Skin of body (tissue), 2 donors: Measurements from ENCODE around the gene CREM. TPM values are rescaled to one million over a fixed set of nuclear protein-coding genes. Genes with fewer than 3 reads are reported as not detected.
"Not testable (repeated sequence)": the region's sequence is repeated elsewhere in the genome, so short reads cannot be mapped to it uniquely, and the experiment has no call there.

Experiments used
- DNase-seq: peaks from one replicate; lab custom pipeline; 2025; lab: John Stamatoyannopoulos, UW
- total RNA-seq: library from RNA; depleted of rRNA; stranded (reverse); fragments of >200 nt; gene quantifications from one replicate; pipeline ENCODE4 v1.2.3, GENCODE V29; 2014

Gene CREM
- total RNA-seq, 1 donor from 2014 or later: 35.0 TPM

DNA sequence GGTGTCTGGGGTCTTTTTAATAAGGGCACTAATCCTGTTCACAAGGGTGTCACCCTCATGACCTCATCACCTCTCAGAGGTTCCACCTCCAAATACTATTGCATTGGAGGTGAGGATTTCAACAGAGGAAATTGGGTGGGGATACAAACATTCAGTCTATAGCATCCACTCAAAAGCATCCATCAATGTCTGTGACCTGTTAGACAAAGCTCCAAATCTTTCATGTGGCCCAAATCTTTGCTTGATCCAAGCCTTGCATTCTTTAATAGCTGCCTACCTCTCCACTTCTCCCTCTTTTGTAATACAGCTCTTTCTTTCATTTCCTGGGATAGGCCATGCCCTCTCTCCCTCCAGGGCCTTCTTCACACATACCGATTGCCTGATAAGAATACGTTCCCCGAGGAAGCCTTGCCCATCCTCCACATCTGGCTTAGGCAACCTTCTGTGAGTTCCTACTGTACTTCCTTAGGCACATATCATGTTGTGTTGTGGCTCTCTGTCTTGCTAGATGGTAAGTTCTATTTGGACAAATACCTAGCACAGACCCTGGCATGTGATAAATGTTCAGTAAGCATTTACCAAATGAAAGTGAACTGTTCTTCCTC lies 66.1 kb downstream of the CREM start:
- DNase-seq: no peak

DNA sequence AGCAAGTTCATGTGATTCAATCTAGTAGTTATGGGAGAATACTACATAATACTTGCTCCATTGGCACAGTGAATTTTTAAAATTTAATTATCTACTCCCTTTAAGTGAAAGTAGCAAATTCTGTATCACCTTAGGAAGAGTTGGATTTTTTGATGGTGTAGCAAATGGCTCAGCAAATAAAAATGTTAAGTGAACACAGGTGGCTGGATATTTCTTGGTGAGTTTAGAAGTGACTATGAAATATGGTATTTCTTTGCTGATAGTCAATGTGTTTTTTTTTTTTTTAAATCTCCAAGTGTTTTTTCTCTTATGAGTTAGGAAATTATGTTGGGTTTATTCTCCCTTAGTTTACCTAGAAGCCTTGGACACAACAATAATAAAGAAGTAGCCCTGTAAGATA lies 67.8 kb downstream of the CREM start:
- no peak for DNase-seq

DNA sequence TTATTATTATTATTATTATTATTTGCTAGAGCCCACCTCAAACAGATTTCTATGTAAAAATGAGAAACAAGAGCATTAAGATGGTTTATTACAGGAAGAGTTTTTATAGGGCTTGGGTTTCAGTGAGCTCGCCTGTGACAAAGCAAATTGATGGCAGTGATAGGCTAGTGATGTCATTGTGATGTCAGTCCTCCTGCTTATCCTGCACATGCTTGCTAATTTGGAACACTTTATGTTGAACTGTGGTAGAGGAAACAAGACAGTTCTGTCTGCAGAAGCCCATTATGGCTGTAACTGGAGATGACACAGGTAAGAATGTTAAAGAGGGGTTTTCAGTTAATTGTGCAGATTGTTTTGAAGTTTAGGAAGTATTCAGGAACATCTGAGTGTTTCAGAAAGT lies 68.3 kb downstream of the CREM start:
- DNase-seq: peak; percentile 67

DNA sequence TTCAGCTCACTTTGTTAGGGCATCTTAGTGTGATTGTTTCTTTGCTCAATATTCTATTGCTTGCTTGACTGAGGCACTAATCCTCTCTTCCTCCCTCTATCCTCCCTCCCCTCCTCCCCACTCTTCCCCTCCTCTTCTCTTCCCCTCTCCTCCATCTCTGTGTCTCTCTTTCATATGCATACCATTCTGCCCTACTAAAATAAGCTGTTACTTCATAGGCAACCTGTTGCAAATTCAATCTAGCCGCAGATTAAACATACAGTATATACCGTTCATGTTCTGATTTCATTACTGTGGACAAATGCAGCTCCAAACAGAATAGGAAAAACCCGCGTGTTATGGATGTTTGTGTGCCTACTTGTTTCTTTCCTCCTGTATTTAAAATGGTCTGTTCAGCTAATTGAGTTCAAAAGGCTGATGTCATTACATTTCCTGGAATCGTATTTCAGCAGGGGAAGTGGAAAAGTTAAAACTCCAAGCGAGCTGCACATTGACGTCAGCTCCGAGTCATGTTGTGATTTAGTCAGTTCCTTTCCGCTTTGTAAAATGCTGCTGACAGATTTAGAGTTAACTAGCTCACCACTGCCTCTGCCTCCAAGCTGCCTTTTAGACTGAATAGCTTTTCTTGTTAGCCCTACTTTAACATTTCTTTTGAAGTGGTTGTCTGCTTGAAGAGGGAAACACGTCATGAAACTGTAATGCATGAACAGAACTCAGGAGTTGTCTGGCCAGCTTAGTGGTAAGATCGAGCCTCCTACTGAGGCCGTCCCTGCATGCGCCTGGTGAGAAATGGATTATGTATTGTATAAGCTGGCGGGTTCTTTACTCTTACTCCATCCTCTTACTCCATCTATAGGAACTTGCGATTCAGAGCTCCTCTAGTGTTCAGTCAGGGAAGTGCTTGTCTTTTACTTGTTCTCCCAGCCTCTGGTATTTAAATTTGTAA lies 69.0 kb downstream of the CREM start:
- peak; percentile 100 for DNase-seq

DNA sequence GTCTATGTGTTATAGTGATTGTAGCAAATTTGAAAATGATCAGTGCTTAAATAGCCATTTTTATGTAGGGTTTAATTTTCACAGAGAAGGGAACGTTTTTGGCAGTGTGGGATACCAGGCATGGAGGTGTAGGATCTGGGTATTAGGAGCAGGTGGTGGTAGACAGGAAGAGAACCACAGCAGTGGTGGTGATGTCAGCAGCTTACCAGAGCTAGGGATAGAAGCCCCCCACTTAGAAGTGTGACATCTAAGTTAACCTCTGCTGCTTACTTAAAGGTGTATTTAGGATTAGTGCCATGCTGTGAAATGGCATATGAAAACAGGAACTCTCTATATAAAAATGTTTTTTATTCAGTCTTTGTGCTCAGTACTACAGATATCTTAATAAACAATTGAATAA lies 73.8 kb downstream of the CREM start:
- DNase-seq: no peak

DNA sequence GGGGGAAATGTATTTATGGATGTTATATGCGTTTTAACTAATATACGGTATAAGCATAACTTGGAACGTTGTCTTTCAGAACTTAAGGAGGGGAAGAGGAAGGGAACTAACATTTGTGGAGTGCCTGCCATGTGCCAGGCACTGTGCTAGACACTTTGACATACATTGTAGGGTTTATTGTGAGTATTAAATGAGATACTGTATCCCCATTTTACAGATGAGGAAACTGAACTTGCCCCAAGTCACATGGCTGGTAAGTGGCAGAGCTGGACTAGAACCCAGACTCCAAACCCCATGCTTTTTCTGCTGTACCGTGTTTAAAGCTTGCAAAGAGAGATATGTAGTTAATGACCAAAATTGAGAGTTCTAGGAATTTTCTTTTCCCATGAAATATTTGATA lies 74.6 kb downstream of the CREM start:
- no peak for DNase-seq

DNA sequence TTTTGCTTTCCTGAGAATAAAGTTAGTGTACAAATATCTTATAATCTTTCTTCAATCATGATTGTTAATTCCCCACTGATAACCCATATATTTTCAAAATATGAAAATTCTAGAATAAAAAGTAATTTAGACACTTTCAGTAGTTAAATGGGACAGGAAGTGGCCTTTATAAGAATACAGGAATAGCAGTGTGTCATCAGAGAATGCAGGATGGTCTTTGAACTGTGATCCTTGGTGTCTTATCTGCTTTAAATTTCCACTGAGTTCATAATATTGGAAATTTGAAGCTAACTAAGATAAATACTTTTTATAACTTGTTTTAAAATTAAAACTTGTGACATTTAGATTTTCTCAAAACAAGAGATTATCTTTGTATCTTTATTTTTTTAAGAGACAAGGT lies 75.4 kb downstream of the CREM start:
- no peak for DNase-seq

DNA sequence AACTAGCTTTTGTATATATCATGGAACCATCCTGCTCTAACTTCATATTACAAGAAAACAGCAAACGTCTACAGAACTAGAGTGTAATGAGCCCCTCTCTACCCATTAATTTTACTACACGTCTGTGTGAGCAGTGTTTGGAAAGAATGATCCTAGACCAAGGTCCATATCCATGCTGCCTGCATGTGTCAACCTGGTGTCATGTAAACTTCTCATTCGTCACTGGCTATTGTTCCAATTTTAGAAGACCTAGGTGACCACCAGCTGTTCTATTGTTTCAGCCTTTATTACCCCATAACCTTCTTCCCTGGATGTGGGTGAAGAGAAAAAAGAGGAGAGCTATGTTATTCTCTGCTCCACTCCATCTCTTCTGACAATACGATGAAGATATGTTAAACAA lies 77.1 kb downstream of the CREM start:
- DNase-seq: no peak

DNA sequence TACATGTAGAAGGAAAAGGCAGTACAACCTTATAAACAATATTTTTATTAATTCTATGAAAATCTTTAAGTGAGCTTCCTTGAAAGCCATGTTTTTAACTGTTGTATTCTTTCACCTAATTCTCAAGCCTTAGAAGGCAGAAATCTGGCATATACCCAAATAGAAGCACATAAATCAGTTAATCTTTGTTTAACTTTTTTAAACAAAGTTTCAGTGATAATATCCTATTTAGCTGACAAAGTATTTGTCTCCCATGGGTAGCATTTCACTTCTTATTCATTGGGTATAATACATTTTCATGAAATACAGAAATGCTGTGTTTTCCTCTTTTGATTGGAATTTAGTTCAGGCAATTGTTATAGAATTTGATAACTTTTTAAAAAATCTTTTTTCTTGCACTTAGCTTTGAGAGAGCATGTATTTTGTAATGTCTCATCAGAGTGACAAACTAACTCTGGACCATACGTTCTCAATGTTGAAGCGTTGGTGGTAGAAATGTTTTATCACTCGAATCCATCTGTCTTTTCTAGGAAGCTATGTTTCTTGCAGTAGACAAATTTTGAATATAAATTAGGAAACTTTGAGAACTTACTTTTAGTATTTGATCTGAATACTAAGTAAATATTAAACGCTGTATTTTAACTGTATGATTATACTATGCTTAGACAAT lies 78.1 kb downstream of the CREM start:
- DNase-seq: no peak

DNA sequence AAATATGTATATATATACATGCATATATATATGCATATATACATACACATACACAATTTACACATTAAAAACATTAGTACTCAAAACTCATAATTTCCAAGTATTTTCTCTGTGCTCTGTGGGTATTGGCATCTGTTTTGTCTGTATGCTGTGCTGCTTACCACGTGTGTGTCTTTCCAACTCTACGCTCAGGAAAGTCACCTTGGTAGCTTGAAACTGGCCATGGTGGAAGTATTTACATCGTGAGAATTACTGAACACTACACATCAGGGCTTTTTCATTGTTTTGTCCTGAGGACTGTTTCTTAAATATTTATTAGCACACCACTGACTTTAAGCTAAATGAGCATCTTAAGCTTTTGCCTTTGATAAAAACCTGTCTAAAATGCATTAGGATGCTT lies 79.6 kb downstream of the CREM start:
- DNase-seq: no peak

DNA sequence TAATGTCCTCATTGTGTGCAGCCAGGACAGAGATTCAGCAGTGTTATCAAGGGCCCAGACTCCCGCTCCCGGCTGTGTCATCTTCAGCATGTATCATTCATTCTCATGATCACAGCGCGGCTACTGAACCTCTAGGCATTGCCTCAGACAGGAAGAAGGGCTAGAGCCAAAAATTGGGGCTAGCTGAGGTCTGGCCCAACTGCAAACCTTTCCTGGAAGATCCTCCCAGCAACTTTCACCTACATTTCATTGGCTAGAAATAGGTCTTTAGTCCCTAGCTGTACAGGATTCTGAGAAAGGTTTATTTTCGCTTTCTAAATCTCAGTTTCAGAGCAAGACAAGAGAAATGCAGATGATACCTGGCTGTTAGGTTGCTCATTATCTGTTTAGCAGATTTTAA lies 81.9 kb downstream of the CREM start:
- DNase-seq: no peak

DNA sequence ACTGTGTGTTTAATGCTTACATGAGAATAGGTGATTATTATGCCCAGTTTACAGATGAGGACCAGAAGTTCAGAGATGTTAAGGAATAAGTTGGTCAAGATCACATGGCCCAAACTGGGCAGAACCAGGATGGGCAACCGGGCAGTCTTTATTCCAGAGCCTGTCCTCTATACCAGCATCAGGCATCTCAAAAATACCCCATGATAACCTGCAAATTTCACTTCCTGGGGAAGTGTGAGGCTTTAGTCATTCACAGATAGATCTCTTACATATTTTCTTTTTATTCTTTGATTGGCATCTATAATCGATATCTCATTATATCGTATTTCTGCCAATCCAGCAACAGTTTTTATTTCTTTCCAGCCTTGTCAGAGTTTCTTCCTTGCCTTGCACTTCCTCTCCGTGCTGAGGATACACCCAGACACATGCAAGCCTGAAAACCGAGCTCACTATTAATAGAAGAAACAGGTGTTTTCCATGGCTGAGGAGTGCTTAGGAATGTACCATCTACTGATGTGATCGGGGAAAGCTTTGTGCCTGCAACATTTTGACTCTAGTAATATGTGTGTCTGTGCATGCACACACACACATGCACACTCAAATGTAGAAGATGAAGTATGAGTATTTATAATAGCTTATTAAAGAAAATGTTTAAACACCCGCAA lies 82.4 kb downstream of the CREM start:
- no peak for DNase-seq

DNA sequence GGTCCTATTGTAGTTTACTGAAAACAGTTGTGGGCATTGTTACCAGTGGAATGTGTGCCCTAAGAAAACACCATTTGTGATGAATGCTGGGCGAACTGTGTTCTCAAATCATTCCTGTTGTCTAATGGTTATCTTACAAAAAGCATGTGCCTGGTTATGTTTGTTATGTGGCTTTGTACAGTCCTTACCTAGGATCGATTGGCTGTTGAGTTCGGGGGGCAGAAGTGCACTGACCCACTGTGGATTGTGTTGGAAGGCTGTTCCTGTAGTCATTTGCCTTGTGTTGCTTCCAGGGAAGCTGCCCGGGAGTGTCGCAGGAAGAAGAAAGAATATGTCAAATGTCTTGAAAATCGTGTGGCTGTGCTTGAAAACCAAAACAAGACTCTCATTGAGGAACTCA lies 84.3 kb downstream of the CREM start:
- DNase-seq: no peak

DNA sequence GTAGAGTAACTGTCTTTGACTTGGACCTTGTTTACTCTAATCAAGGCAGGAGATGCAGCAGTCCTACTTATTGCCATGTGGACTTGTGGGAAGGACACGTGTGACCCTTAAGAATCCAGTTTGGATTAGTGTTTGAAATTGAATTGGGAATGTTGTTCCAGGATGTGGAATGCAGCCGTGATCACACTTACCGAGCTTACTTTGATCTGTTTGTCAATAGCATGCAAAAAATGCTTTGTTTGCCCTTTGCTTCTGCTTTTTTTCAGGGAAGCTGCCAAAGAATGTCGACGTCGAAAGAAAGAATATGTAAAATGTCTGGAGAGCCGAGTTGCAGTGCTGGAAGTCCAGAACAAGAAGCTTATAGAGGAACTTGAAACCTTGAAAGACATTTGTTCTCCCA lies 84.7 kb downstream of the CREM start:
- DNase-seq: no peak

DNA sequence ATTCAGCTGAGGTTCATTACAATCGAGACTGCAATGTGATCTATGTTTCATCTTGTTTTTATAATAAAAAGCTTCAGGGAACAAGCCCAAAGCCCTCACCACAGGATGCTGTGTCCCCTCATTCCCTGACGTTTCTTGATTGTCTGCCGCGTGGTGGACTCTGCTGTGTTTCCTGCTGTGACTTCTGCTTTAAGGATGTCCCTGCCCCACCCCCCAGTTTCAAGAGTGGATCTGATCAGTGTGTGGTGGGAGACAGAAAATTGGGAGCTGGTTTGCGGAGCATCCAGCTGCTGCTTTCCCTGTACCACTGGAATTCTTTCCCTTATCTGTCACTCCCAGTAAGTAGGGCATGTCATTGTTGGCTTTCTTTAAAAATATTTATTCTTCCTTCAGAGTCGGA lies 86.2 kb downstream of the CREM start:
- DNase-seq: no peak

DNA sequence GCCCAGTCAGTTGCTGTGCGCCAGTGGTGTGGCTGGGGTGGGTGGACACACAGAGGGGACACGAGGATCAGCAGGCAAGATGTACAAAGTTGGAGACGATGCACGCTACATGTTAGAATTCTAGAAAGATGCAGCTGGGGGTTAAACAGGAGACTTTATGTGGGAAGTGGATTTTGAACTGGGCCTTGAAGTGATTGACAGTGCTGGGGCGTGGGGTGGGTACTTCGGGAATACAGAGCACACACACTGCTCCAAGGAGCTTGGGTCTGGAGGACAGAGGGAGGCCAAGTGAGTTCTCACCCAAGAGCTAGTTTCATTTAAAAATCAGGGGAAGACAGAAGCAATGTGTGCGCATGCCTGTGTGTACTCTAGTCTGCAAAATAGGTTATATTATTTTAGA lies 87.1 kb downstream of the CREM start:
- DNase-seq: no peak

DNA sequence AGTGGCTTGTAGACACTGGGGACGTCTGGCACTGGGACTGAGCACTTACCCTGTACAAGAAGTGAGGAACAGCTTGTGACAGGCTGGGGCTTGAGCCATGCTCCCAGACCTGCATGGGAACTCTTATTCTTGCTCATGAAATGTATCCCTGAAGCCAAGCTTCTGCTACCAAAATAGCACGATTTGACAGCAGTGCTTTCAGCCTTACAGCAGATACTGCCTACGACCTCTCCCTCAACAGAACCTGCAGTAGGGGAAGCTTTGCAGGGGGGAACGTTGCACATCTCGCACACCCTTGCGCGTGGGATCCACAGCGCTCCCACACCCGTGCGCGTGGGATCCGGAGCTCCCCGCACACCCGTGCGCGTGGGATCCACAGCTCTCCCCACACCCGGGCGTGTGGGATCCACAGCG lies 88.0 kb downstream of the CREM start:
- DNase-seq: no peak

DNA sequence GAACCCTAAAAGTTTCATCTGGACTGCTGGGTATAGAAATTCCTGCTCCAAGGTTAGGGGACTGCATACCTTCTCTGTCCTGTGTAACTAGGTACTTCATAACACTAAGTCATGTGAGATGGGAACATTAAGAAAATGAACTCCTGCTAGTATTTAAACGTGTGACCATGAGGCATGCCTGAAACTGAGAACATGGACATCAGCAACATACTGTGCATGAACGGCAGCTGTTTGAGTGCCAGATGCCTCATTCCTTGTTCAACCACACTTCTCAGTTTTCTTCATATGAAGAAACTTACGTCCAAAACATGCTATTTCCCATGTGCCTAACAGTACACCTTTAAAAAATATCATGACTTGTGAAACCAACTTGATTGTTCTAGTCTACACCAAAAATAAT lies 88.5 kb downstream of the CREM start:
- DNase-seq: no peak

DNA sequence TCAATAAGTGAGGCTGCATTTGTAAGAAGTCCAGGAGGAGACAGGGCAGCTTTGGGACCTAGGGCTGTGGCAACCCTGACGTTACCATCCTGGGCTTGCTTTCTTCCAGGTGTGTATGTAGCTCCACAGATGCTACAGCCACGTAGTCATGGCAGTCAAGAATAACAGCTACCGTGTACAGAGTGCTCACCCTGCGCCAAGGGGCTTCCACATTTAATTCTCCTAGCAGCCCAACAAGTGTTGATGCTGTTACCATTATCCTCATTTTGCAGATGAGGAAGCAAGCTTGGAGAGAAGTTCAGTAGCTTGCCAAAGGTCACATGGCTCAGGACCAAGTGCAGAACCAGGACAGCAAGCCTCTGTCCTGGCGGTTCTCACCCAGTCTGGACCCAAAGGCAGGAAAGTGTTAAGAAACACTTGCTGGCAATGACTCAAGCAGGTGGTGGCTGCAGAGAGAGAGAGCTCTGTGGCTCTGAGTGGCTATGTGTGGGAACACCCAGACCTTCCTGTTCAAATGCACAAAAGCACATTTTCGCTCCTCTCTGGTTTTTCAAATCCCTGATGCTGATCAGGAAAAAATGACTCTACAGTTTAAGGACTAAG lies 89.8 kb downstream of the CREM start:
- no peak for DNase-seq

DNA sequence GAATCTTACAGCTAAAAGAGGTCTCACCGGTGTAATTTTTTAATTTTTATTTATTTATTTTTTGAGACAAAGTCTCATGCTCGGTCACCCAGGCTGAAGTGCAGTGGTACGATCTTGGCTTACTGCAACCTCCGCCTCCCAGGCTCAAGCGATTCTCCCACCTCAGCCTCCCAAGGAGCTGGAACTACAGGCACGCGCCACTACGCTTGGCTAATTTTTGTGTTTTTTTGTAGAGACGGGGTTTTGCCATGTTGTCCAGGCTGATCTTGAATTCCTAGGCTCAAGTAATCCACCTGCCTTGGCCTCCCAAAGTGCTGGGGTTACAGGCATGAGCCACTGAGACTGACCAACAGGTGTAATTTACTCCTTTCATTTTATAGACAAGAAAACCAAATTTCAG lies 90.3 kb downstream of the CREM start:
- not testable (repeated sequence) for DNase-seq

DNA sequence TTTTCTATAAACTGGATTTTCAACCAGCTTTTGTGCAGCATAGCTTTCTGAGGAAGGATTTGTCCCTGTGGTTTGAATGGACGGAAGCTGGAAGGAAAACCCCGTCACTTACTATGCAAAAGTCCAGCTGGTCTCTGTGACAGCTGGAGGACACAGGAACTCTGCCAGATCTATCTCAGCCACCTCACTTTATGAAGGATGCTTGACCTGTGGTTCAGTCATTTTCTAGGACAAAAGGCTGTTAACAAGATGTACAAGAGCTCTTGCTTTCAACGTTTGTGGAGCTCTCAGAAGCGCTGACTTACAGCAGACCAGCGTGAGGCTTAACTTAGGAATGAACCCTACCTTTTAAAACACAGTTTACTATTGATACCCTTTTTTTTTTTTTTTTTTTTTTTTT lies 90.8 kb downstream of the CREM start:
- peak; percentile 23 for DNase-seq
